ENCODE data around the gene PLCL1. TPM values are rescaled to one million over a fixed set of nuclear protein-coding genes. Genes with fewer than 3 reads are reported as not detected.

PLCL1 gene
- total RNA-seq, 1 donor from 2014 or later: 13.6 TPM

GRCh38 chr2:198164843-198165242 lies 360.4 kb downstream of the PLCL1 start:
- no peak overlapping the region for H3K4me3 Mint-ChIP-seq (ENCODE audit: unreplicated experiment)
- H3K27me3 Mint-ChIP-seq (ENCODE audit: unreplicated experiment): no peaks in the 10 kb centered on the region
- TF ChIP-seq, protein P1, sequence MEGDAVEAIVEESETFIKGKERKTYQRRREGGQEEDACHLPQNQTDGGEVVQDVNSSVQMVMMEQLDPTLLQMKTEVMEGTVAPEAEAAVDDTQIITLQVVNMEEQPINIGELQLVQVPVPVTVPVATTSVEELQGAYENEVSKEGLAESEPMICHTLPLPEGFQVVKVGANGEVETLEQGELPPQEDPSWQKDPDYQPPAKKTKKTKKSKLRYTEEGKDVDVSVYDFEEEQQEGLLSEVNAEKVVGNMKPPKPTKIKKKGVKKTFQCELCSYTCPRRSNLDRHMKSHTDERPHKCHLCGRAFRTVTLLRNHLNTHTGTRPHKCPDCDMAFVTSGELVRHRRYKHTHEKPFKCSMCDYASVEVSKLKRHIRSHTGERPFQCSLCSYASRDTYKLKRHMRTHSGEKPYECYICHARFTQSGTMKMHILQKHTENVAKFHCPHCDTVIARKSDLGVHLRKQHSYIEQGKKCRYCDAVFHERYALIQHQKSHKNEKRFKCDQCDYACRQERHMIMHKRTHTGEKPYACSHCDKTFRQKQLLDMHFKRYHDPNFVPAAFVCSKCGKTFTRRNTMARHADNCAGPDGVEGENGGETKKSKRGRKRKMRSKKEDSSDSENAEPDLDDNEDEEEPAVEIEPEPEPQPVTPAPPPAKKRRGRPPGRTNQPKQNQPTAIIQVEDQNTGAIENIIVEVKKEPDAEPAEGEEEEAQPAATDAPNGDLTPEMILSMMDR (IDR thresholded peaks at IDR 0.05; ENCODE audit: unreplicated experiment): no peak
- H3K9me3 Mint-ChIP-seq (ENCODE audit: unreplicated experiment): no peaks in the 10 kb centered on the region
- DNase-seq (ENCODE audit: low spot score): no peak
- no peak overlapping the region for H3K27ac Mint-ChIP-seq (ENCODE audit: unreplicated experiment)
- H3K36me3 Mint-ChIP-seq (ENCODE audit: low read depth, unreplicated experiment): no peaks in the 10 kb centered on the region
- no peaks in the 10 kb centered on the region for H3K4me1 Mint-ChIP-seq (ENCODE audit: unreplicated experiment)

DNA sequence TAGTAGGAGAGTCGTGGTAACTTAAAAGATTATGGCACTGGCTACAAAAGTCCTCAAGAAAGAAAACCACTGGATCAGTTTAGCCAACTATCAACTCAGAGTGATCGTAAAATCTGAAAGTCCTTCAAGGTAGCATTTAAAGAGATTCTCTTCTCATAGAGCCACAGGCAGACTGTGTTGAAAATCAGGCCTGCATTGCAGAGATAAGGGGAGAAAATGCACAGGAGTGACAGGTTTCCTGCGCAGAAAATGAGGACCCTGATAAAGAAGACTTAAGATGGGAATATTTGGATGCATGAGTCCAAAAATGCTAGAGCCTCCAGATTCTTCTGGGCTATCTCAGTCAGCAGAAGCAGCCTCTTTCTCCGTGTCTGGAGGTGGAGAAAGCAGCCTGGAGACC lies 360.9 kb downstream of the PLCL1 start:
- Mint-ChIP-seq H3K36me3 (ENCODE audit: low read depth, unreplicated experiment) (no peaks in the 10 kb centered on the region), H3K4me1 (ENCODE audit: unreplicated experiment) (no peaks in the 10 kb centered on the region), H3K9me3 (ENCODE audit: unreplicated experiment) (no peaks in the 10 kb centered on the region), H3K4me3 (ENCODE audit: unreplicated experiment) (no peak overlapping the region), H3K27me3 (ENCODE audit: unreplicated experiment) (no peaks in the 10 kb centered on the region), H3K27ac (ENCODE audit: unreplicated experiment) (no peak overlapping the region)
- no peak for DNase-seq (ENCODE audit: low spot score)
- TF ChIP-seq, protein P1 (IDR thresholded peaks at IDR 0.05; ENCODE audit: unreplicated experiment): no peak

DNA sequence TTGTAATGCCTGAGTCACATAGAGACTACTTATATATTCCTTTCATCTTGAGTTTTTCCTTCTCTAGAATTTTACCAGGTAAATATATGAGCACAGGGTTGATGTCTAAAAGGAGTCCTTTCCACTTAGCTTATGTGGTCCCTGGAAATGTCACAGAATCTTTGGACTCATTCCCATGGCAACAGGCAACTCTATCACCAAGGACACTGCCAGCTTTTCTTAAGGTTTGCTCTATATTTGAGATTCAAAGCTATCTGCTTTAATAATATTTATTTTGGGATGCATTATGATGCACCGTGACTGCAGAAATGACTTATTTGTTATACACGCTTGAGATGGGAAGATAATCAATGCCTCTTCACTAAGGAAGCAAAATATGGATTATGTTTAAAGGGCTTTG lies 363.0 kb downstream of the PLCL1 start:
- no peaks in the 10 kb centered on the region for H3K27me3 Mint-ChIP-seq (ENCODE audit: unreplicated experiment)
- H3K27ac Mint-ChIP-seq (ENCODE audit: unreplicated experiment): no peak overlapping the region
- H3K4me1 Mint-ChIP-seq (ENCODE audit: unreplicated experiment): no peaks in the 10 kb centered on the region
- TF ChIP-seq, protein P1 (IDR thresholded peaks at IDR 0.05; ENCODE audit: unreplicated experiment): no peak
- H3K9me3 Mint-ChIP-seq (ENCODE audit: unreplicated experiment): no peaks in the 10 kb centered on the region
- no peaks in the 10 kb centered on the region for H3K36me3 Mint-ChIP-seq (ENCODE audit: low read depth, unreplicated experiment)
- no peak for DNase-seq (ENCODE audit: low spot score)
- H3K4me3 Mint-ChIP-seq (ENCODE audit: unreplicated experiment): no peak overlapping the region

GRCh38 chr2:198168651-198169050 lies 364.3 kb downstream of the PLCL1 start:
- Mint-ChIP-seq H3K36me3 (ENCODE audit: low read depth, unreplicated experiment) (no peaks in the 10 kb centered on the region), H3K4me1 (ENCODE audit: unreplicated experiment) (no peaks in the 10 kb centered on the region), H3K4me3 (ENCODE audit: unreplicated experiment) (no peak overlapping the region), H3K9me3 (ENCODE audit: unreplicated experiment) (no peaks in the 10 kb centered on the region), H3K27me3 (ENCODE audit: unreplicated experiment) (no peaks in the 10 kb centered on the region), H3K27ac (ENCODE audit: unreplicated experiment) (no peak overlapping the region)
- TF ChIP-seq, protein P1 (IDR thresholded peaks at IDR 0.05; ENCODE audit: unreplicated experiment): no peak
- no peak for DNase-seq (ENCODE audit: low spot score)

DNA sequence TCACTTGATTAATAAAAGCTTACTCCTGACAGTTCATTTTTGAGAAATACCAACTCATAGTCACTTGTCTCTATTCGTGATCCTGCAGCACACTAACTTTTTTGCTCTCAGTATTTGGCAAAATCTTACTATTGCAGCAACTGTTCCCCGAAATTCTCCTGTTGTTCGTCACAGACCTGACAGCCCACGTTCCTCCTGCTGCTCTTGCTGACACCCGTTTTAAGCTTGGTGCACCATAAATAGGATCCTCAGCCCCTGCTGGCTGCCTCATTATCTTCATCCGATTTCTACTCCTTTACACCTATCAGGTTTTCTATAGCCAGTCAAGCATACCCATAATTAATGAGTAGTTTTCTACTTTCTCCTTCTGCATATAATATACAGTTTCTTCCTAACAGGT lies 368.8 kb downstream of the PLCL1 start:
- no peaks in the 10 kb centered on the region for H3K4me1 Mint-ChIP-seq (ENCODE audit: unreplicated experiment)
- H3K4me3 Mint-ChIP-seq (ENCODE audit: unreplicated experiment): no peak overlapping the region
- no peak overlapping the region for H3K27ac Mint-ChIP-seq (ENCODE audit: unreplicated experiment)
- TF ChIP-seq, protein P1 (IDR thresholded peaks at IDR 0.05; ENCODE audit: unreplicated experiment): no peak
- H3K36me3 Mint-ChIP-seq (ENCODE audit: low read depth, unreplicated experiment): no peaks in the 10 kb centered on the region
- H3K27me3 Mint-ChIP-seq (ENCODE audit: unreplicated experiment): no peaks in the 10 kb centered on the region
- DNase-seq (ENCODE audit: low spot score): no peak
- no peaks in the 10 kb centered on the region for H3K9me3 Mint-ChIP-seq (ENCODE audit: unreplicated experiment)
